WERI-Rb-1 (cell line): ENCODE results near the gene CRYBA1.

Experiments used
- DNase-seq: peaks from one replicate; pipeline ENCODE4 v3.0.0-alpha.2; 2020
- H3K27ac ChIP-seq: fragments of 250-450 bp; sonication (Bioruptor Pico); 2 replicates; pipeline ENCODE4 v1.5.1; 2020; ENCODE audit warnings: mild to moderate bottlenecking, moderate library complexity
- H3K27me3 ChIP-seq: fragments of 250-450 bp; sonication (Bioruptor Pico); 2 replicates; pipeline ENCODE4 v1.5.1; 2021; ENCODE audit warnings: mild to moderate bottlenecking, low read depth, moderate library complexity; ENCODE audit not compliant: insufficient read depth, severe bottlenecking
- H3K36me3 ChIP-seq: fragments of 250-450 bp; sonication (Bioruptor Pico); 2 replicates; pipeline ENCODE4 v1.5.1; 2020; ENCODE audit warnings: mild to moderate bottlenecking, moderate library complexity
- H3K4me3 ChIP-seq: 2 replicates; pipeline ENCODE4 v1.5.1; 2011; ENCODE audit warnings: low read depth, mild to moderate bottlenecking, control low read depth, low read length
- H3K9me3 ChIP-seq: fragments of 250-450 bp; sonication (Bioruptor Pico); 2 replicates; pipeline ENCODE4 v1.5.1; 2021; ENCODE audit warnings: mild to moderate bottlenecking, moderate library complexity; ENCODE audit not compliant: severe bottlenecking
- CTCF ChIP-seq: IDR thresholded peaks from 2 replicates; pipeline ENCODE4 v1.5.1; 2011; ENCODE audit warnings: low read depth, mild to moderate bottlenecking, control low read depth, inconsistent platforms, low read length

The CRYBA1 gene

GRCh38 chr17:29273924-29274323, 27.3 kb downstream of the CRYBA1 start:
- no peak for DNase-seq
- H3K36me3 ChIP-seq = peaks cover 81% of the 10 kb centered on the region
- no peaks in the 10 kb centered on the region for H3K27me3 ChIP-seq
- H3K9me3 ChIP-seq = no peaks in the 10 kb centered on the region
- H3K4me3 ChIP-seq = no peak overlapping the region
- no peak overlapping the region for H3K27ac ChIP-seq
- TF ChIP-seq CTCF = no peak

DNA sequence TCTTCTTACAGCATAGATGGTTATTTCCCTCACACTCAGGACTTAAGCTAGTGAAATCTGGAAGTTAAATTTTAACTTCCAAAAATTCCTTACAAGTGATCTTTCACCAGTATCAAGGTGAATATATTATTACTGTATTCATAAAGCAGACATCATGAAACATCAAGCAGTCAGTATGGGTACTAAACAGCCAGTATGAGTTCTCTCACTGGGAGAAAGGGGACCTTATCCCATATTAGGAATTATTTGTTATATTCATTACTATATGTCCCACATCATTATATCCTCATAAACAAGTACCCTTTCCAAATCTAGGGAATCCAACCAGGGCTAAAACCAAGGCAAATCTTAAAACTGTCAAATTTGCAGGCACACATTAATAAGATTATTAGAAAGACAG, 32.0 kb downstream of the CRYBA1 start:
- TF ChIP-seq CTCF = no peak
- no peak overlapping the region for H3K4me3 ChIP-seq
- DNase-seq = no peak
- no peaks in the 10 kb centered on the region for H3K9me3 ChIP-seq
- no peak overlapping the region for H3K27ac ChIP-seq
- H3K27me3 ChIP-seq = no peaks in the 10 kb centered on the region
- peaks cover 90% of the 10 kb centered on the region for H3K36me3 ChIP-seq

GRCh38 chr17:29279397-29280070, 32.9 kb downstream of the CRYBA1 start:
- no peaks in the 10 kb centered on the region for H3K27me3 ChIP-seq
- no peak overlapping the region for H3K27ac ChIP-seq
- H3K4me3 ChIP-seq = no peak overlapping the region
- DNase-seq = no peak
- TF ChIP-seq CTCF = no peak
- H3K36me3 ChIP-seq = peaks cover 90% of the 10 kb centered on the region
- H3K9me3 ChIP-seq = no peaks in the 10 kb centered on the region

DNA sequence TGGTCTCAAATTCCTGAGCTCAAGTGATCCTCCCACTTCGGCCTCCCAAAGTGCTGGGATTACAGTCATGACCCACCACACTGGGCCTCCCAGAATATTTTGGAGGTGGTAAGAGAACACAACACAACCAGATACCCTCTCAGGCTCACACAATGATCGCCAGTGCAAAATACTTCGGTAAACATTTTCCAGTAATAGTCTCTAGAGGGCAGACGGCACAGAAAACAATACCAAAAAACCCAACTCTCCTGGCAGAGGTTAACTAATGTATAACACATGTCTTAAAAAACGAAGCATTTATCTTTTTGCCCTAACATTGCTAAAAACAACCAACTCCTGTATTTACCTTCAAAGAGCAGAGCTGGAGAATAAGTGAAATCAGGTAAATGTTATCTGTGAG, 36.8 kb downstream of the CRYBA1 start:
- Histone ChIP-seq H3K36me3 (peaks cover 97% of the 10 kb centered on the region), H3K4me3 (no peak overlapping the region), H3K9me3 (no peaks in the 10 kb centered on the region), H3K27me3 (no peaks in the 10 kb centered on the region), H3K27ac (no peak overlapping the region)
- no peak for DNase-seq
- no peak for TF ChIP-seq CTCF

- H3K27ac ChIP-seq = no peak overlapping the region
- H3K4me3 ChIP-seq = no peak overlapping the region
- DNase-seq = no peak
Observed at GRCh38 chr17:29283961-29284360, 37.3 kb downstream of the CRYBA1 start.

More at GRCh38 chr17:29283961-29284360, 37.3 kb downstream of the CRYBA1 start:
- Histone ChIP-seq H3K36me3 (peaks cover 97% of the 10 kb centered on the region), H3K27me3 (no peaks in the 10 kb centered on the region), H3K9me3 (no peaks in the 10 kb centered on the region)
- TF ChIP-seq CTCF = no peak
